H1 (cell line): ENCODE results near the gene NR2F1. TPM values are rescaled to one million over a fixed set of nuclear protein-coding genes. Genes with fewer than 3 reads are reported as not detected.

Source experiments
- CTCF ChIA-PET: fragments of 300-600 bp; sonication (Branson Sonifier 250); formaldehyde crosslinking; loops from one replicate; lab custom pipeline; 2021; ENCODE audit not compliant: partially characterized antibody; lab: Charles Lee
- POLR2A ChIA-PET: fragments of 300-600 bp; sonication (Branson Sonifier 250); formaldehyde crosslinking; loops from one replicate; lab custom pipeline; 2021; ENCODE audit warnings: inconsistent platforms; ENCODE audit not compliant: partially characterized antibody; lab: Charles Lee
- DNase-seq, 2 experiments: peaks; one replicate each; pipeline versions ENCODE4 v3.0.0 to v3.0.0-alpha.2; 2010 to 2022; ENCODE audit warnings: low spot score in 2 of 2, low read depth in 1 of 2, mixed read lengths in 1 of 2
- FAIRE-seq: peaks from 2 replicates; lab custom pipeline; 2011; peaks lifted over from hg19 to GRCh38; lab: Jason Lieb, UNC
- H2AFZ ChIP-seq: 2 replicates; pipeline ENCODE4 v1.8.1; 2012; ENCODE audit warnings: low read length, inconsistent platforms
- H2AK5ac ChIP-seq: 2 replicates; pipeline ENCODE4 v1.6.1; 2013; ENCODE audit warnings: low read depth, low read length
- H2BK120ac ChIP-seq: replicated peaks from 2 replicates; pipeline ENCODE3; 2013; ENCODE audit warnings: low read depth, low read length, inconsistent platforms
- H2BK12ac ChIP-seq: 2 replicates; pipeline ENCODE4 v1.6.1; 2013; ENCODE audit warnings: low read depth, low read length
- H2BK15ac ChIP-seq: 2 replicates; pipeline ENCODE4 v1.6.1; 2013; ENCODE audit warnings: low read length
- H2BK20ac ChIP-seq: 2 replicates; pipeline ENCODE4 v1.6.1; 2013; ENCODE audit warnings: low read length
- H2BK5ac ChIP-seq: 2 replicates; pipeline ENCODE4 v1.6.1; 2013; ENCODE audit warnings: low read depth, low read length
- H3K14ac ChIP-seq: 2 replicates; pipeline ENCODE4 v1.6.1; 2013; ENCODE audit warnings: inconsistent platforms; ENCODE audit not compliant: insufficient read length
- H3K18ac ChIP-seq: 2 replicates; pipeline ENCODE4 v1.6.1; 2013; ENCODE audit warnings: low read length; ENCODE audit errors: extremely low read depth
- H3K23ac ChIP-seq: 2 replicates; pipeline ENCODE4 v1.6.1; 2013; ENCODE audit warnings: inconsistent platforms; ENCODE audit not compliant: insufficient read length
- H3K23me2 ChIP-seq: 2 replicates; pipeline ENCODE4 v1.6.1; 2013; ENCODE audit warnings: low read depth, low read length
- H3K27ac ChIP-seq: 2 replicates; pipeline ENCODE4 v1.6.1; 2011; ENCODE audit warnings: low read depth, low read length, inconsistent platforms
- H3K27me3 ChIP-seq, 4 experiments: replicated peaks in 1 of 4; 1 replicate in 1 of 4; 2 replicates in 3 of 4; pipeline versions ENCODE4 v1.6.1 to v1.8.1; 2011 to 2013; ENCODE audit warnings: low read length in 3 of 4, mild to moderate bottlenecking in 3 of 4, inconsistent platforms in 2 of 4, mixed read lengths in 2 of 4, moderate library complexity in 1 of 4; ENCODE audit not compliant: control insufficient read depth in 3 of 4, insufficient read depth in 3 of 4; ENCODE audit errors: extremely low read depth in 1 of 4
- H3K36me3 ChIP-seq, 4 experiments: 2 replicates each; pipeline versions ENCODE4 v1.6.1 to v1.8.1; 2011 to 2013; ENCODE audit warnings: mild to moderate bottlenecking in 4 of 4, low read length in 3 of 4, moderate library complexity in 2 of 4, control low read depth in 1 of 4, inconsistent platforms in 1 of 4; ENCODE audit not compliant: insufficient read depth in 4 of 4, control insufficient read depth in 2 of 4
- H3K4ac ChIP-seq: replicated peaks from 2 replicates; pipeline ENCODE3; 2013; ENCODE audit warnings: low read length, low read depth, mixed read lengths, inconsistent platforms; ENCODE audit not compliant: insufficient read length
- H3K4me1 ChIP-seq, 4 experiments: replicated peaks in 1 of 4; 1 replicate in 1 of 4; 2 replicates in 3 of 4; pipeline versions ENCODE4 v1.6.1 to v1.8.1; 2011 to 2013; ENCODE audit warnings: low read length in 3 of 4, inconsistent platforms in 2 of 4, mixed read lengths in 1 of 4; ENCODE audit not compliant: insufficient read depth in 4 of 4, control insufficient read depth in 3 of 4
- H3K4me2 ChIP-seq, 2 experiments: 2 replicates each; pipeline versions ENCODE4 v1.6.1 to v1.8.1; 2011 to 2013; ENCODE audit warnings: low read depth in 2 of 2, low read length in 2 of 2, control low read depth in 1 of 2, inconsistent platforms in 1 of 2, mild to moderate bottlenecking in 1 of 2; ENCODE audit not compliant: insufficient read depth in 1 of 2
- H3K4me3 ChIP-seq, 4 experiments: fragments of 200-600, 300-600 bp in 1 of 4; sonication (generic), shearing (Covaris generic), sonication (Bioruptor Twin) in 1 of 4; 2 replicates each; pipeline versions ENCODE4 v1.5.1 to v1.8.1; 2011 to 2016; ENCODE audit warnings: low read length in 4 of 4, low read depth in 3 of 4, control low read depth in 2 of 4, inconsistent platforms in 2 of 4, mild to moderate bottlenecking in 2 of 4, mixed read lengths in 1 of 4, moderate library complexity in 1 of 4; ENCODE audit not compliant: insufficient read depth in 2 of 4; ENCODE audit errors: extremely low read depth in 1 of 4
- H3K56ac ChIP-seq: replicated peaks from 2 replicates; pipeline ENCODE3; 2013; ENCODE audit warnings: low read depth, mild to moderate bottlenecking, mixed read lengths, low read length, inconsistent platforms; ENCODE audit not compliant: insufficient read length
- H3K79me1 ChIP-seq: 2 replicates; pipeline ENCODE4 v1.6.1; 2013; ENCODE audit warnings: low read depth, low read length, control low read depth
- H3K79me2 ChIP-seq, 2 experiments: 2 replicates each; pipeline versions ENCODE4 v1.6.1 to v1.8.1; 2012 to 2013; ENCODE audit warnings: low read length in 2 of 2, mild to moderate bottlenecking in 2 of 2, inconsistent platforms in 1 of 2; ENCODE audit not compliant: insufficient read depth in 2 of 2, control insufficient read depth in 1 of 2
- H3K9ac ChIP-seq, 4 experiments: replicated peaks in 1 of 4; 1 replicate in 1 of 4; 2 replicates in 3 of 4; pipeline versions ENCODE4 v1.6.1 to v1.8.1; 2011 to 2013; ENCODE audit warnings: low read depth in 3 of 4, low read length in 3 of 4, control low read depth in 2 of 4, mild to moderate bottlenecking in 2 of 4, moderate library complexity in 2 of 4, inconsistent platforms in 1 of 4; ENCODE audit errors: extremely low read depth in 1 of 4
- H3K9me3 ChIP-seq, 2 experiments: 2 replicates each; pipeline versions ENCODE4 v1.6.1 to v1.8.1; 2012 to 2013; ENCODE audit warnings: mild to moderate bottlenecking in 2 of 2, moderate library complexity in 2 of 2, control low read depth in 1 of 2, inconsistent platforms in 1 of 2, low read depth in 1 of 2, low read length in 1 of 2, mixed read lengths in 1 of 2; ENCODE audit not compliant: insufficient read depth in 2 of 2
- H4K20me1 ChIP-seq, 2 experiments: replicated peaks in 1 of 2; 2 replicates each; pipeline versions ENCODE3 to v1.8.1; 2011 to 2013; ENCODE audit warnings: inconsistent platforms in 2 of 2, low read length in 2 of 2, mild to moderate bottlenecking in 1 of 2; ENCODE audit not compliant: insufficient read depth in 2 of 2, control insufficient read depth in 1 of 2
- H4K5ac ChIP-seq: 2 replicates; pipeline ENCODE4 v1.6.1; 2013; ENCODE audit warnings: low read length, low read depth, mixed read lengths, inconsistent platforms; ENCODE audit not compliant: insufficient read length
- H4K8ac ChIP-seq: 2 replicates; pipeline ENCODE4 v1.8.0; 2013; ENCODE audit warnings: mild to moderate bottlenecking, moderate library complexity, low read length, inconsistent platforms; ENCODE audit not compliant: insufficient read depth; ENCODE audit errors: extremely low read depth
- H4K91ac ChIP-seq: replicated peaks from 2 replicates; pipeline ENCODE3; 2013; ENCODE audit warnings: low read length, mixed read lengths, inconsistent platforms; ENCODE audit not compliant: insufficient read length
- HDAC6 ChIP-seq: IDR thresholded peaks from one replicate; pipeline ENCODE4 v1.7.1; 2012; ENCODE audit warnings: low read depth, mild to moderate bottlenecking, inconsistent platforms, low read length, moderate library complexity
- WGBS, 2 experiments: shearing (Covaris generic) in 1 of 2; methylation state at CpG; one replicate each; pipeline versions ENCODE4 v1.1.6 to v1.1.7; 2013 to 2015; ENCODE audit warnings: low lambda C conversion rate in 2 of 2, mixed read lengths in 2 of 2, inconsistent platforms in 1 of 2, low coverage in 1 of 2, missing lambda C conversion rate in 1 of 2; ENCODE audit not compliant: insufficient replicate concordance in 2 of 2, insufficient coverage in 1 of 2, insufficient read length in 1 of 2; ENCODE audit errors: extremely low coverage in 1 of 2, missing lambda C conversion rate in 1 of 2; 5-methylcytosine and 5-hydroxymethylcytosine counted together
- polyA plus RNA-seq, 7 experiments: library from polyadenylated mRNA; depleted of rRNA in 3 of 7; stranded (reverse) in 5 of 7; unstranded in 2 of 7; fragments of >200 nt in 5 of 7; fragments of 200-250 nt in 2 of 7; gene quantifications; 1 replicate in 5 of 7; 2 replicates in 1 of 7; 4 replicates in 1 of 7; pipeline versions ENCODE4 v1.2.1 to v1.2.3, GENCODE V29; 2011 to 2013; ENCODE audit warnings: missing spikeins in 2 of 7, mixed read lengths in 2 of 7
- total RNA-seq: library from RNA; stranded (reverse); fragmentation: NEBNext Ultra II Directional; extraction: Animal tissue kit (Norgen Biotek cat#: 25700); gene quantifications from 2 replicates; pipeline ENCODE4 v1.2.1, GENCODE V29; 2021

The NR2F1 gene
- total and polyA plus RNA-seq, 2 of the 8 experiments (the other 6 are each of a cell fraction or from before 2014, with no cell fraction given), result not detected

DNA sequence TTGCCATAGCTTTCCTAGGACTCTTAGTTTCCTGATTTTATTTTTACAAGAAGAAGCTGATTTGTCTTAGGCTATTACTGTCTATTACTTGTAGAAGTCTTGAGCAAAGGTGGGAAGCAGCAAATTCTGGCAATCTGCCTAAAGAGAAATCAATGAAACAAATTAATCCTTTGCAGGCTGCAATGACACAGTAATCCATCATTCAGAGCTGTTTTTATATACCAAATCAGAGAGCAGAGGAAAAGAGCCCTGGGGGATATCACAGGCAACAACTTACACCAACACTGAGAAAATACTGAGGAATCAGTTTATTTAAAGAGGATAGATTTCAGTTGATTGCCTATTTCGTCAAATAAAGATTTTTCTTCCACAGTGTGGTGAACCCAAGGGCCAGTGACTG is 15.6 kb upstream of the NR2F1 start:
- H3K36me3 ChIP-seq, result no peaks in the 10 kb centered on the region
- H3K79me1 ChIP-seq, result no peaks in the 10 kb centered on the region
- H3K56ac ChIP-seq, result no peak overlapping the region
- CTCF ChIA-PET, result no interaction called here
- no peak overlapping the region for H4K5ac ChIP-seq
- no peak overlapping the region for H3K18ac ChIP-seq
- H3K9me3 ChIP-seq, result no peaks in the 10 kb centered on the region
- H3K4ac ChIP-seq, result no peak overlapping the region
- no peak overlapping the region for H2AFZ ChIP-seq
- peaks cover 29 to 43% (median 42%) of the 10 kb centered on the region in 4 experiments for H3K27me3 ChIP-seq
- peaks cover 7% of the 10 kb centered on the region; the same call in 1 of the 2 replicates for H3K23me2 ChIP-seq
- peaks cover 3 to 18% (median 13%) of the 10 kb centered on the region in 4 experiments for H3K4me1 ChIP-seq
- no peak overlapping the region for H2BK20ac ChIP-seq
- no peak overlapping the region for H3K4me2 ChIP-seq
- H2BK12ac ChIP-seq, result no peak overlapping the region
- TF ChIP-seq HDAC6, result no peak
- POLR2A ChIA-PET, result no interaction called here
- WGBS, 2 experiments, result 74% methylated on average over 1 of the region's 1 CpG; no CpG with 5 or more reads in 1 of the 2 experiments
- H3K27ac ChIP-seq, result no peak overlapping the region
- H3K4me3 ChIP-seq, result no peak overlapping the region
- no peak overlapping the region for H2BK120ac ChIP-seq
- H3K23ac ChIP-seq, result no peak overlapping the region
- no peak overlapping the region for H4K91ac ChIP-seq
- H2BK5ac ChIP-seq, result no peak overlapping the region
- DNase-seq (no peak), FAIRE-seq (no peak)
- H3K9ac ChIP-seq, result no peak overlapping the region
- H2BK15ac ChIP-seq, result no peak overlapping the region
- H4K8ac ChIP-seq, result no peak overlapping the region
- H4K20me1 ChIP-seq, result peaks cover 3 to 6% of the 10 kb centered on the region in 2 experiments
- H3K14ac ChIP-seq, result no peak overlapping the region
- no peak overlapping the region for H2AK5ac ChIP-seq
- H3K79me2 ChIP-seq, result no peaks in the 10 kb centered on the region
